Globus pallidus (tissue), 1 donor: Measurements from ENCODE around the gene PDGFRA.
A peak's percentile ranks its signal among the peaks of the same experiment; 100 is the strongest.

Experiments
- DNase-seq: peaks from one replicate; pipeline ENCODE4 v3.0.0-alpha.2; 2015; ENCODE audit warnings: low spot score

PDGFRA gene

DNA sequence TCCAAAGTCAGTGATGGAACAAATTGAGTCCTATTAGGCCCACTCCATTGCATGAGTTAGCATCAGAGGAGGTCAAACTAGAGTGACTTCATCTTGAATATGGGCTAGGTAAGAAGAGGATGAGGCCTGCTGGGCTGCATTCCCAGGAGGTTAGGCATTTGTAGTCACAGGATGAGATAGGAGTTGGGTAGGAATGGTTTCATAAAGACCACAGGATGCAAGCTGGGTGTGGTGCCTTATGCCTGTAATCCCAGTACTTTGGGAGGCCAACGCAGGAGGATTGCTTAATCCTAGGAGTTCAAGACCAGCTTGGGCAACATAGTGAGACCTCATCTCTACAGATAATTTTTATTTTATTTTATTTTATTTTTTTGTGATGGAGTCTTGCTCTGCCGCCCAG, 26.8 kb downstream of the PDGFRA start:
- no peak for DNase-seq

DNA sequence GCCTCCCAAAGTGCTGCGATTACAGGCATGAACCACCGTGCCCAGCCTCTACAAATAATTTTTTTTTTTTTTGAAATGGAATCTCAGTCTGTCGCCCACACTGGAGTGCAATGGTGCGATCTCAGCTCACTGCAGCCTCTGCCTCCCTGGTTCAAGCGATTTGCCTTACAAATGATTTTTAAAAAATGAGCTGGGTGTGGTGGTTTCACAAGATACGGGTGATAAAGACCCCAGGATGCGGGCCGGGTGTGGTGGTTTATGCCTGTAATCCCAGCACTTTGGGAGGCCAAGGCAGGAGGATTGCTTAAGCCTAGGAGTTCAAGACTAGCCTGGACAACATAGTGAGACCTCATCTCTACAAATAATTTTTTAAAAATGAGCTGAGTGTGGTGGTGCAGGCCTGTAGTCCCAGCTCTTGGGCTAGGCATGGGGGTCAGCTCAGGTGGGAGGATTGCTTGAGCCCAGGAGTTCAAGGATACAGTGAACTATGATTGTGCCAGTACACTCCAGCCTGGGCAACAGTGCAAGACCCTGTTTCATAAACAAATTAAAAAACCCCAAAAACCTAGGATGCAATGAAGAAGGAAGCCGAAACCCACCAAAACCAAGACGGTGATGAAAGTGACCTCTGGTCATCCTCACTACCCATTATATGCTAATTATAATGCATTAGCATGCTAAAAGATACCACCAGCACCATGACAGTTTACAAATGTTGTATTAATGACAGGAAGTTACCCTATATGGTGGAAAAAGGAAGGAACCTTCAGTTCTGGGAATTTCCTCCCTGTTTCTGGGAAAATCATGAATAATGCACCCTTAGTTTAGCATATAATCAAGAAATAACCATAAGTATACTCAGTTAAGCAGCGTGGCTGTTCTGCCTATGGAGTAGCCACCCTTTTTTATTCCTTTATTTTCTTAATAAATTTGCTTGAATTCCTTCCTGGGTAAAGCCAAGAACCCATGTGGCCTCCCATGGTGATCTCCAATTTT, 27.7 kb downstream of the PDGFRA start:
- DNase-seq = no peak

DNA sequence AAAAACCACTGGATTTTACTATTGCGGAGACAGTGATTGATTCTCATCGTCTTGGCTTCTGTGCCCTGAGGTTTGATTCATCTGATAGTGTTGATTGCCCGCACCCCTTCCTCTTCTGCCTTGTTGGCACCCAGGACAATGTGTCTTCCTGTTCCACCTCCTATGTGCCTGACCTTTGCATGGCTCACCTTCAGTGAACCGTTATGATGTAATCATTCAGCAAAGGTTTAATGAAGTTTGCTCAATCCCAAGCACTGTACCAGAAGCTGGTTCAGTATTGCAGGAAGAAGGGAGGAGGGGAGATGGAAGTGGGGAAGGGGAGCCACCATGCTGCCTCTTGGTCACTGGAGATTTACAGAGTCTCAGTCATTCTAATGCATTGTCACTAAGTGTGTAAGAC, 36.3 kb downstream of the PDGFRA start:
- DNase-seq = no peak

DNA sequence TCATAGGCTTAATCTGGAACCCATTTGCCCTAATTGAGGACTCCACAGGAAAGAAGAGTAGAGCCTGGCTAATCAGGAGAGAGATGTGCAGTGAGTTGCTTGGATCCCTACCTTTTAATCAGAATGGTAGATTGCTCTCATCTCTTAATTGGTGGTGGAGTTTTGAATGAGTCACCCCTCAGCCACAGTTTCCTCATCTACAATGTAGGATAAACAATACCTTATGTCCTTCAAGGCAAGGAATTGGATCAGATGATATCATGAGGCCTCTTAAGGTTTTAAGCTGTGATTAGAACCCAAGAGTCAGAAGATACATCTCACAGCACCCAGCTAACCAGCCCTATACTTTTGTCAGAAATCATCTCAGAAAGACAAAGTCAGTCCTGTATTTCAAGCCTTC, 39.1 kb downstream of the PDGFRA start:
- DNase-seq = no peak

DNA sequence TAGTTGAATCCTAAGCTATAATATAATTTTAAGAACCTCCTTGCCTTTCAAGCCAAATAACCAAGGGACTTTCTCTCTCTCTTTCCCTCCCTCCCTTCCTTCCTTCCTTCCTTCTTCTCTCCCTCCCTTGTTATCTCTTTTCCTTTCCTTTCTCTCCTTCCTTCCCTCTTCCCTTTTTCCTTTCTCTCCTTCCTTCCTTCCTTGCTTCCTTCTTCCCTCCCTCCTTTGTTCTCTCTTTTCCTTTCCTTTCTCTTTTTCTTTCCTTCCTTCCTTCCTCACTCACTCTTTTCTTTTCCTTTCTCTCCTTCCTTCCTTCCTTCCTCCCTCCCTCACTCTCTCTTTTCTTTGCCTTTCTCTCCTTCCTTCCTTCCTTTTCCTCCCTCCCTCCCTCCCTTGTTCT, 42.4 kb downstream of the PDGFRA start:
- DNase-seq = no peak

DNA sequence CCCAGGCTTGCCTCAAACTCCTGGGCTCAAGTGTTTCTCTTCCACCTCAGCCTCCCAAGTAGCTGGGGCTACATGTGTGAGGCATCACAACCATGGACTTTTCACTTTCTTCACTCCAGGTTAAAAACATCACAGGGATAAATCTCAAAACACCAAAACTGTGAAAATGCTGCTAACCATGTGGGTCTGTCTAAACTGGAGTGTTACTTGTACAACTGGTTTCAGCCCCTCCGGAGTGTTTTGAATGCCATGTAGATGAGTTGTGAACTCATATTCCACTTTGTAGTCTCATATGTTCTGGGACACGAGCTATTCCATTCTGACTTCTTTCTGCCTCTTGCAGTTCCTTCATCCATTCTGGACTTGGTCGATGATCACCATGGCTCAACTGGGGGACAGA, 43.0 kb downstream of the PDGFRA start:
- DNase-seq = no peak

DNA sequence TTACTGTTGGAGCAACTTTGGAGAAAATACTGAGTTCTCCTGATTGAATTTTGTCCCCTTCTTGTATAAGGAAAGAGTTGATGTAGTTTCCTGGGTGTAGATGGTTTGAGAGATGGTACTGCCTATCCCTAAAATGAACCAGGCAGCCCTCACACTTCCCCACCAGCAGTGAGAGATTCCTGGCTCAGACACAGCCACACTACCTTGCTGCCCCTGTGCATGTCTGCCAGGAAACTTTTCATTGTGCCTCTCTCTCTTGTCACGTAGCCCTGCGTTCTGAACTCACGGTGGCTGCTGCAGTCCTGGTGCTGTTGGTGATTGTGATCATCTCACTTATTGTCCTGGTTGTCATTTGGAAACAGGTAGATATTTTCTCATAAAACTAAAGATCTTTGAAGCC, 45.2 kb downstream of the PDGFRA start:
- no peak for DNase-seq

DNA sequence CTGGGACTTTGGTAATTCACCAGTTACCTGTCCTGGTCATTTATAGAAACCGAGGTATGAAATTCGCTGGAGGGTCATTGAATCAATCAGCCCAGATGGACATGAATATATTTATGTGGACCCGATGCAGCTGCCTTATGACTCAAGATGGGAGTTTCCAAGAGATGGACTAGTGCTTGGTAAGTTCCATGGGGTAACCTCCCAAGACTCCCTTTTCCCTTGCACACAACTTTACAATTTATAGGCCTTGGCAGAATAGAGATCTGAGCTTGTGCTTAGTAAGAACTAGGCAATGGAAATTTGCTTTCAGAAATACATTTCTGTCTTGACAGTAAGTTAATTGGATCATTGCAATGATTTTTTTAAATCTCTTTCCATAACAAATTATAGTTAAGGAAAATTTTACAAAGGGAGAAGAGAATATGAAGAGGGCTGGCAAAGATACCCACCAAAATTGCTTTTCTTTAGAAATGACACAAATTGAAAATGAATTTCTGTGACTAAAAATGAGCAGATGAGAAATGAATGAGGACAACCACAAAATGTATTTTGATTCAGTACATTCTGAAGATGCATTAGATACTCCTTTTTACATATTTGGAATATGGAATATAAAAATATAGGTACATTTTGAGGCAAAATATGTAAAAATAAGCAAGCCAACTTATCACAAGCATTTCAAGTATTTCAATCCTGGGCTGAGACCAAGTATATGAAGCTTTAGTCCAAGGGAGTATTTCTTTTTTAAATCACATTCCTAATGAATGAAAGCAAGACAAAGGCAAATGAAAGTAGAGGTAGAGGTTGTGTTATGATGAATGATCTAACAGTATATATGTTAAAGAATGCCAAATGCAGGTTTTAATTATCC, 45.9 kb downstream of the PDGFRA start:
- DNase-seq = no peak

DNA sequence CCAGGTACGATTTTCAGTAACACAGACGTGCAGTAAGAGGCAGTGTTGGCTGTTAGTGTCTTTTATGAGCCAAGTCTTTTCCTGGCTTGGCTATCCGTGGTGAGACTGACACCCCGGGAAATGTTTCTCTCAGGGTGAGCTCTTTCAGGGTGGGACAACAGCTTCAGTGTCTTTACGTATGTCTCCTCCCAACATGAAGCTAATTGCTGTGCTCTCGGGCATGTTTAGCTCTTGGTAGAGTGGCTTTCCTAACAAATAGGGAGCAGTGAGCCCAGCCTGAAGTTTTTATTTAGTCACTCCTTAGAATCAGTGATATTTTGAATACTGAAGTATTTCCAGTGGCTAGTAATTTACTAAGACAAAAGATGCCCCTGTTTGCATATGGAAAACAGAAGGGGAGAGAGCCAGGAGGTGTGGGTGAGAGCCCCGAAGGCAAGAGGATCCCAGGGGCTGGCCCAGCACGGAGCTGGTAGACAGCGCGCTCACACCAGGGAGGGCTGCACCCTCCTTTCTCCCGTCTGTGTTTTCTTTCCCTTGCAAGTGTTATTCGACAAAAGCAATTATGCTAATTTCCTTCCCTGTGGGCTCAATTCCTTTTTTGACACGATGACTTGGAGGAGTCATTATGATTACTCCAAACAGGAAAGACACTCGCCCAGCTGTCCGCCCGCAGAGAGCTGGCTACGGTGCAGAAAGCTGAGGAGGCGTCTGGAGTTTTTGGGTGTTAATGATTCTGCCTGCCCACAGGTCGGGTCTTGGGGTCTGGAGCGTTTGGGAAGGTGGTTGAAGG, 47.7 kb downstream of the PDGFRA start:
- DNase-seq = no peak

DNA sequence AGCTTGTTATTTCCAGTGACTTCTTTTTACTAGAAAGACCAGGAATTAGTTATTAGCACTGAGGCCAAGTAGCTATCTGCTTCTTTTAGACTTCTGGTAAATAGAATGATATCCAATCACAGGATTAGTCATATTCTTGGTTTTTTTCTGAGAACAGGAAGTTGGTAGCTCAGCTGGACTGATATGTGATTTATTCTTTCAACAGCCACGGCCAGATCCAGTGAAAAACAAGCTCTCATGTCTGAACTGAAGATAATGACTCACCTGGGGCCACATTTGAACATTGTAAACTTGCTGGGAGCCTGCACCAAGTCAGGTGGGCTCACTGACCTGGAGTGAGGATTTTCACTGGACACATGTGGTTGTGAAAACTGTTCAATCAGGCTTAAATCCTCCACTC, 48.6 kb downstream of the PDGFRA start:
- DNase-seq = no peak

DNA sequence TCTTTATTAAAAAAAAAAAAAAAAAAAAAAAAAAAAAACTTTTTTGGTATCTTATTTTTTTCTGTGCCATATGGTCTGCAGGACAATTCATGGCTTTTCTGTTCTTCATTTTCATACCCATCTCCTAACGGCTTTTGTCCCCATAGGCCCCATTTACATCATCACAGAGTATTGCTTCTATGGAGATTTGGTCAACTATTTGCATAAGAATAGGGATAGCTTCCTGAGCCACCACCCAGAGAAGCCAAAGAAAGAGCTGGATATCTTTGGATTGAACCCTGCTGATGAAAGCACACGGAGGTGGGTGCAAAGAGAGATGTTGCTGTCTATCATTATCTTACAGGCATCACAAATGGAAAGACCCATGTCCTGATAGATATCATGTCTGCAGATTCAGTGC, 49.1 kb downstream of the PDGFRA start:
- no peak for DNase-seq

DNA sequence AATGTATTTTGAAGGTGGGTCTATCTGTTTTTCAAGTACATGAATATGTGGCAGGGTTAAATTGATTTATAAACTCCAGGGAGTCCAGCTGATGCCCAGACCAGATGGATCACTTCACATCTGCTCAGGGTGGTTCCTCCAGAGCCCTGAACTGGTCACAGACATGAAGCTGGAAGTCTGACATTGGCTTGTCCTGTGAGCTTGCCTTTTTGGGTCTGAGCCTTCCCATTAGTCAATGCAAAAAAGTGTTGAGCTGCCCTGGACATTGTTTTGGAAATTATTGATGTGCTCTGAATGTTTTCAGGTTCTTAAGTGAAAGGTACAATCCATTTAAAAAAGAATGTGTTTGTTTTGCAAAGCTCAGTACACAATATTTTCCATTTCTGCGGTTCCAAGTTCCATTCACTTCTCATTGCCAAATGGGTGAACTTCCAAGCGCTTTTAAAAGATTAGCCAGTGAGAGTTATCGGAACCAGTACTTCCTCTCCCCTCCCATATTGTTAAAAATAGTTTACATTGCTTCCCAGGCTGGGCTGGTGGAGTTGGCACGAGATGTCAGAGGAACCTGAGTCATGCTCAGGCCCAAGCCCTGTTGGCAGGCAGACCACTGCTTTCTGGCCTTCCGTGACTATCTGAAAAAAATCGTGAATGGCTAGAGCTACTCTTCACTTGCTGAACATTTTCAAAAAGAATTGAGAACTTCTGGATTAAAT, 52.1 kb downstream of the PDGFRA start:
- DNase-seq = peak; percentile 5

DNA sequence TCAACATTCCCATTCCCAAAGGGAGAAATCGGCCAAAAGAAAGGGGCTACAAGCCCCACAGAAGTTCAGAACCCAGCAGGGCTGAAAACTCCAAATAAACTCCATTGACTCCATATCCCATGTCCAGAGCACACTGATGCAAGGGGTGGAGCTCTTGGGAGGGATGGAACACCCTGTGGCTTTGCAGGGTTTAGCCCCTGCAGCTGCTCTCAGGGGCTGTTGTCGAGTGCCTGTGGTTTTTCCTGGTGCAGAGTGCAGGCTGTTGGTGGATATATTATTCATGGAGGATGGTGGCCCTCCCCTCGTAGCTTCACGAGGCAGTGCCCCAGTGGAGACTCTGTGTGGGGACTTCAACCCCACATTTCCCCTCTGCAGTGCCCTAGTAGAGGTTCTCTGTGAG, 53.7 kb downstream of the PDGFRA start:
- no peak for DNase-seq

DNA sequence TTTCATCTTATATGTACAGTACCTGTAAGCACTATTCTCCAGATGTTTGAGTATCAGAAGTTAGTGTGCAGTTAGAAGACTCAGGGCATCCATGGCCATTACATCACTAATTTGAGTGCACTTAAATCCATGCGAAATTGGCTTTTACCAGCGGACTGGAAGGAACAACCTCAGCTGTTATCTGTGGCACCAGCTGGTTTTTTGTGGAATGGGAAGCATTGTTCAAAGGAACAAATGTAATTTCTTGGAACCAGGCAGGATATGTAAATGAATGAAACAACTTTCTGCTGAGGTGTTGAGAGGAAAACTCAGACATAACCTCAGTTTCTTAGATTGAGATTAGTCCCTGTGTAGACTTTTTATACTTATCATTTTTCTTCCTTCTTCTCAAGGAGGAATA, 60.2 kb downstream of the PDGFRA start:
- DNase-seq = no peak

DNA sequence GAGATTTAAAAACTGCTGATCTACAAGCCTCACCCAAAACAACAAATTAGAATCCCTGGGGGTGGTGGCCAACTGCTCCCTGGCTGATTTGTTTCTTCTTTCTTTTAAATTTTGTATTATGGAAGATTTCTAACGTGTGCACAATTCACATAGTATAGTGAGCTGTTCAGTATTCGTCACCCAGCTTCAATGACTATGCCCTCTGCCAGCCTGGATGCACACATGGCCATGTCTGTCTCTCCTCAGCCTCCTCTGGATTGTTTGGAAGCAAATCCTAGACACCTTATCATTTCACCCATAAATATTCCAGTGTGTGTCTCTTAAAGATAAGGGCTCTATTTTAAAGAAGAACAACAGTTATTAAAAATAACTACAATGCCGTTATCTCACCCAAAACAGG, 61.9 kb downstream of the PDGFRA start:
- DNase-seq = no peak

DNA sequence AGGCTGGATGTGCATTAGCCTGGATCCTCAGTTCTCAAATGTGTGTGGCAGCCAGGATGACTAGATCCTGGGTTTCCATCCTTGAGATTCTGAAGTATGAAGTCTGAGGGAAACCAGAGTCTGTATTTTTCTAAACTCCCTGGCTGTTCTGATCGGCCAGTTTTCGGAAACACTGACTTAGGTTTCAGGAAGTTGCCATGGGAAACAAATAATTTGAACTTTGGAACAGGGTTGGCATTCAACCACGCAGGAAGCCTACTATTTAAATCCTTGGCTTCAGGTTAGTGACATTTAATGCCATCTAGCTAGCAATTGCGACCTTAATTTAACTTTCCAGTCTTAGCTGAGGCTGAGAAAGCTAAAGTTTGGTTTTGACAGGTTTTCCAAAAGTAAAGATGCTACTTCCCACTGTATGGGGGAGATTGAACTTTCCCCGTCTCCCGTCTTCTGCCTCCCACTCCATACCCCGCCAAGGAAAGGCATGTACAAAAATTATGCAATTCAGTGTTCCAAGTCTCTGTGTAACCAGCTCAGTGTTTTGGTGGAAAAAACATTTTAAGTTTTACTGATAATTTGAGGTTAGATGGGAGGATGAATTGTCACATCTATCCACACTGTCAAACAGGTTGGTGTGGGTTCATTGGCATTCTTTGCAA, 67.6 kb downstream of the PDGFRA start:
- no peak for DNase-seq

DNA sequence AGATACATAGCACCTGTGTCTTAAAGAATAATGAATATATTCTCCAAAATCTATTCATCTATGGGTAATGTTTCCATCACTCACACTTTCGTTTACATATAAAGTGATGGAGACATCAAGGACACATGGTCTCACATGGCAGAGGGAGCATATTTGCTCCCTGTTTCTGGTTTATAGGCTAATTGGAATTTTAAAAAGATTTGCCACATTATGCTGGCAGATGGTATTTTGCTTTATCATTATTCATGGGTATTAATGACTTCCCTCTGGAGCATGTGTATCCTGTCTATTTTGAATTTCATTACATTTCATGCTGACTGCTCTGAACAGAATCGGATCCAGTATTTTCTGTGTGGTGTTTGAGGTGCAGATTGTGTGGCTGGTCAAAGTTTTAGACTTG, 79.0 kb downstream of the PDGFRA start:
- no peak for DNase-seq

DNA sequence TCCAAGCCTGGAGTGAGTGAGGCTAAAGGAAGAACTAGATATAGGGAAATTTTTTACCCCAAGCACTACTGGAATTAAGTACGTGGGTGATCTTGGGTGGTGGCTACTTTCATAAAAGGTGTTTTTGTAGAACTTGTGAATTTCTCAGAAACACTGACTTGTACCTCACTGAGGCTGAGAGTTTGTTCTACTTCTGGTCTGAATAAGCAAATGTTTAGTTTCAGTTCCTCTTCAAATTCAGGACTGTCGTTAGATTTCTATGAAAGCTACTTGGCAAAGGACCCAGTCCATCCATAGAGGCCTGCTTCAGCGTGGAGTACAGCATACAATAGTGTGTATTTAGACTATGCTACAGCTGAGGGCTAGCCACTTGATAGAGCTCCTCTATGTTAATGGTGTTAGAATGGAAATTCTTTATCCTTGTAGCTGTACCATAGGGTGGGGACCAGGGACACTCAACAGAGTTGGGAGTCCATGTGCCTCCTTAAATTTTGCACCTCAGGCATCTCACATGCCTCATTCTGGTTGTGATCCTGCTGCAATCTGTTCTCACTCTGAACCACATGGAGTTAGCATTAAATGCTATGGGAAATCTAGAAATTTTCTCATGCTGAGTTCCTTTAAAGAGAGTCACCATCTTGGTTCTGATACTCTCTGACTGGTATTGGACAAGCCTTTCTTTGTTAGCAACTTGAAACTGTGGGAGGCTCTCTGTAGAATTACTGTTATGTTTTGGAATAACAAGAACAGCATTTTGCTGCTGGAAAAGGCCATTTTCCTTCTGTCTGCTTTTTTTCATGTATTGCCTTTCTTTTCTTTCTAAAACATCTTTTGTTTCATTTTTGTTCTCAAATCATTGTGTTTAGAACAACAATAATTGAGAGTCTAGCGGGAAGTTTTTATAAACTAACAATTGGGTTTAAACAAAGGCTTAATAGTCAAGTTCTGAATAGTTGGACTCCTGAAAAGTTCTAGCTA, 86.8 kb downstream of the PDGFRA start:
- DNase-seq = peak; percentile 50

DNA sequence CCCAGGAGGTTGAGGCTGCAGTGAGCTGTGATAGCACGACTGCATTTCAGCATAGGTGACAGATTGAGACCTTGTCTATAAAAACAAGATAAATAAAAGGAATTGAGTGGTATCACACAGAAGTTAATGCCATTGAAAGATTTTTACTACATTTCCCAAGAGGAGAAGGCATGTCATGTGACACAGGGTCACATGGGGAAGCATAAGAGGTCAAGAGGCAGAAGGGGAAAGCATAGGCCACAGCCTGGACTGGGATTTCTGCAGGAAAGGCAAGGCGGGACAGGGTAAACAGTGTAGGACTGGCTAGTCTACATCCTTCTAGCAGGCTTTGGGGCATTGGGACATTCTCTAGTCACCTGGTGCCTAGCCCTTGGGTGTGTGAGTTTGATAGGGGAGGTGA, 88.6 kb downstream of the PDGFRA start:
- DNase-seq = no peak

DNA sequence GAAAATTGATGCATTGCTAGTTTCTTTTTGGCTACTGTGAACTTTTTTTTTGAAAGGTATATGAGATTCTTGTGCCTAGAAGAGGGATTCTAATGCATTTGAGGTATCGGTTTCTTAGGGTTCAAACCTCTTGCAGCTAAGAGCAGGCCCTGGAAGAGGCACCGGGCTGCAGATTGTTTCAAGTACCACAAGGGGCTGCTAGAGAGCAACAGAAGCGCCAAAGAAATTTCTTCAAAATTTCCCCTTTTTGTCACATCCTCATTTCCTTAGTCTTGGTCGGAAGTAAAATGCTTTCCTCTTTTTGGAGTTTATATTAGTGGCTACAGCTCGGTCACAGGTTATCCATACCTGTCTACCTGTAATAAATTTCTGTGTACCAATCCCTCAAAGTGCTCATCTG, 89.8 kb downstream of the PDGFRA start:
- DNase-seq = no peak
